Lower leg skin (tissue), 4 donors: ENCODE results near the gene RPS19. TPM values are rescaled to one million over a fixed set of nuclear protein-coding genes. Genes with fewer than 3 reads are reported as not detected.

Experiments used
- DNase-seq, 2 donors: peaks; one replicate each; pipeline ENCODE4 v3.0.0-alpha.2; 2019; ENCODE audit warnings: low spot score in 2 of 2
- H3K4me3 ChIP-seq: fragments of 200-600 bp; sonication (generic); 2 replicates; pipeline ENCODE4 v1.5.1; 2017; ENCODE audit warnings: mild to moderate bottlenecking, low read depth; ENCODE audit not compliant: poor library complexity, severe bottlenecking
- POLR2A ChIP-seq, 2 donors: fragments of 450-650 bp; IDR thresholded peaks; one replicate each; pipeline ENCODE4 v1.6.1; 2016 to 2017; ENCODE audit warnings: antibody characterized with exemption in 2 of 2, mild to moderate bottlenecking in 1 of 2, moderate library complexity in 1 of 2
- WGBS, 2 donors: methylation state at CpG; one replicate each; pipeline ENCODE4 v1.1.5; 2018; 5-methylcytosine and 5-hydroxymethylcytosine counted together
- intact Hi-C: fragments of 100-400 bp; cut with DNase I; formaldehyde crosslinking; loops from one replicate; pipeline ENCODE4 v1.15.0; 2023; ENCODE audit warnings: low total_unique reads
- total RNA-seq, 4 donors: library from RNA; depleted of rRNA; stranded (reverse); fragments of >200 nt; gene quantifications; one replicate each; pipeline ENCODE4 v1.1.0, GENCODE V29; 2016
- TF ChIP-seq, protein P1 (sequence below), 3 donors: fragments of 450-650 bp; IDR thresholded peaks; one replicate each; pipeline ENCODE4 v1.5.1; 2016; ENCODE audit warnings: antibody characterized with exemption in 3 of 3, mild to moderate bottlenecking in 3 of 3, moderate library complexity in 2 of 3

RPS19 gene
- total RNA-seq, 4 donors from 2014 or later, result 1,327 to 3,048 (median 2,121) TPM

DNA sequence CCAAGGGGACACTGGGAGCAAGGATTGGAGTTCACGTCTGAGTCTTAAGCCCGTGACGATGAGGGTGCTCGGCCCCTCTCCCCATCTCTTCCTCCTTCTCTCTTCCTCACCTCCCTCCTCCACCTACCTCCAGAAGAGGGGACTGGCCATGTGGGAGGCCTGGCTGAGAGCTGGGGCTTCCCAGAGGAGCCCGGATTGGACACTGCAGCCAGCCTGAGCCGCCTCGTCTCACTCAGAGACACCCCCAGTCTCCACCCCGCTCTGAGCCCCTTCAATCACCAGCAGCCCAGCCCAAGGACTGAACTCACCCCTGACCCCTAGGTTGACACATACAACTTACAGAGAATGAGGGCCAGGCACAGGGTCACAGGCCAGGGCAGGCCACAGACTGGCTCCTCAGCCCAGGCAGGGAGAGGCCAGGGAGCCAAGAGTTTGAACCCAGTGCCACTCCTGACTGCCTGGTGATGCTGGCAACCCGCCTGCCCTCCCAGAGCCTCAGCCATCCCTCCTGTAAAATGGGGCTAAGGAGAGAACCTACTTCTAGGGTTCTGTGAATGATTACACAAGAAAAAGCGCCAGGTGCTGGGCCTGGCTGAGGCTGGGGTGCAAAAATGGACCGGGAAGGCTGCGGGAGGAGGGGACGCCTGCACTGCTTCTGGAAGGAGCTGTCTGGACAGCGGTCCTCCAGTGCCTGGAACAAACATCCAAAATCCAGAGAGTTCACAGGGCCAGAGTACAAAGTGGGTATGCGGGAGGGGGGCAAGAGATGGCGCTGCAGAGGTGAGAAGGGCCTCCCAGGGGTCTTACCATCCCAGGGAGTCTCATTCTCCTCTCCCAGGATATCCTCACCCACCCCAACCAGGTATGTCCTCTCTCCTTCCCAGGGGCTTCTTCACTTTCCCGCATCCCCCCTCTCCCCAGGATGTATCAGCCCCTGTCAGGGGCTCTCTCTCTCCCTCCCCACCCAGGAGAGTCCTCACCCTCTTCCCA lies 18.2 kb downstream of the RPS19 start:
- 75 to 77% methylated on average over 17 of the region's 17 CpGs for WGBS, 2 donors
- no peak for TF ChIP-seq POLR2A (IDR thresholded peaks at IDR 0.05)
- TF ChIP-seq, protein P1, sequence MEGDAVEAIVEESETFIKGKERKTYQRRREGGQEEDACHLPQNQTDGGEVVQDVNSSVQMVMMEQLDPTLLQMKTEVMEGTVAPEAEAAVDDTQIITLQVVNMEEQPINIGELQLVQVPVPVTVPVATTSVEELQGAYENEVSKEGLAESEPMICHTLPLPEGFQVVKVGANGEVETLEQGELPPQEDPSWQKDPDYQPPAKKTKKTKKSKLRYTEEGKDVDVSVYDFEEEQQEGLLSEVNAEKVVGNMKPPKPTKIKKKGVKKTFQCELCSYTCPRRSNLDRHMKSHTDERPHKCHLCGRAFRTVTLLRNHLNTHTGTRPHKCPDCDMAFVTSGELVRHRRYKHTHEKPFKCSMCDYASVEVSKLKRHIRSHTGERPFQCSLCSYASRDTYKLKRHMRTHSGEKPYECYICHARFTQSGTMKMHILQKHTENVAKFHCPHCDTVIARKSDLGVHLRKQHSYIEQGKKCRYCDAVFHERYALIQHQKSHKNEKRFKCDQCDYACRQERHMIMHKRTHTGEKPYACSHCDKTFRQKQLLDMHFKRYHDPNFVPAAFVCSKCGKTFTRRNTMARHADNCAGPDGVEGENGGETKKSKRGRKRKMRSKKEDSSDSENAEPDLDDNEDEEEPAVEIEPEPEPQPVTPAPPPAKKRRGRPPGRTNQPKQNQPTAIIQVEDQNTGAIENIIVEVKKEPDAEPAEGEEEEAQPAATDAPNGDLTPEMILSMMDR (IDR thresholded peaks at IDR 0.05), result no peak
- no peak overlapping the region for H3K4me3 ChIP-seq
- intact Hi-C loops, result no loop called here
- DNase-seq, result no peak

DNA sequence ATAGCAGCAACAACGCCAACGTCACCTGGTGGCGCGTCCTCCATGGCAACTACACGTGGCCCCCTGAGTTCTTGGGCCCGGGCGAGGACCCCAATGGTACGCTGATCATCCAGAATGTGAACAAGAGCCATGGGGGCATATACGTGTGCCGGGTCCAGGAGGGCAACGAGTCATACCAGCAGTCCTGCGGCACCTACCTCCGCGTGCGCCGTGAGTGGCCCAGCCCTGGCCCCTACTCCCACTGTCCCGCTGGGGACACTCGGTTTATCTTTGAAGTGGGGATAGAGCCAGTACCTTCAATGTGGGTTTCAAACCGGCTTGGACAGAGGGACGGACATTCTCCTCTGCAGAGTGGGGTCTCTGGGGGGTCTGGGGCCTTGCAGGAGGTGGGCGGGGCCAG lies 19.0 kb downstream of the RPS19 start:
- no peak overlapping the region for H3K4me3 ChIP-seq
- TF ChIP-seq, protein P1 (IDR thresholded peaks at IDR 0.05), result no peak
- no peak for TF ChIP-seq POLR2A (IDR thresholded peaks at IDR 0.05)
- no peak for DNase-seq
- WGBS, 2 donors, result 87 to 89% methylated on average over 21 of the region's 21 CpGs
- intact Hi-C loops, result no loop called here

DNA sequence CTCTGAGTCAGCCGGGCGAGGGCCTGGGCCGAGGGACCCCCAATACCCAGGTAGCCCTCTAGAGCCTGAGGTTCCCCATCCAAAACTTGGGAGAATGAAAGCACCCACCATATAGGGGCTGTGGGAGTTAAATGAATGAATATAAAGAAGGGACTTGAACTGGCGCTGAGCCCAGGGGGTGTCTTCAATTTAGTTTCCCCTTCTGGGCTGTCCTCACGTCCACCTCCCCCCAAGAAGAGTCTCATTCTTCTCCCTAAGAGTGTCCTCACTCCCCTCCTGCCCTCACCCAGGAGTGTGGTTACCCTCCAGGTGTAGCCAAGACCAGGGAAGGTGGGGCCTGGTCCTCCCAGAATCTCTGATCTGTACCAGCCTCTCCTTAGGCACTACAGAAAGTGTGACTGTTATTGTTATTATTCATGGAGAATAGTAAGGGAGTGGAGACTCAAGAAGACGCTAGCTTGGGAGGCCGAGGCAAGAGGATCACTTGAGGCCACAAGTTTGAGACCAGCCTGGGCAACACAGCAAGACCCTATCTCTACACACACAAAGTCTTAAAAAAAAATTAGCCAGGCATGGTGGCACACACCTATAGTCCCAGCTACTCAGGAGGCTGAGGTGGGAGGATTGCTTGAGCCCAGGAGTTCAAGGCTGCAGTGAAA lies 19.7 kb downstream of the RPS19 start:
- TF ChIP-seq, protein P1 (IDR thresholded peaks at IDR 0.05), result no peak
- TF ChIP-seq POLR2A (IDR thresholded peaks at IDR 0.05), result no peak
- no peak for DNase-seq
- H3K4me3 ChIP-seq, result no peak overlapping the region
- intact Hi-C loops, result no loop called here
- 78 to 81% methylated on average over 7 of the region's 7 CpGs for WGBS, 2 donors

DNA sequence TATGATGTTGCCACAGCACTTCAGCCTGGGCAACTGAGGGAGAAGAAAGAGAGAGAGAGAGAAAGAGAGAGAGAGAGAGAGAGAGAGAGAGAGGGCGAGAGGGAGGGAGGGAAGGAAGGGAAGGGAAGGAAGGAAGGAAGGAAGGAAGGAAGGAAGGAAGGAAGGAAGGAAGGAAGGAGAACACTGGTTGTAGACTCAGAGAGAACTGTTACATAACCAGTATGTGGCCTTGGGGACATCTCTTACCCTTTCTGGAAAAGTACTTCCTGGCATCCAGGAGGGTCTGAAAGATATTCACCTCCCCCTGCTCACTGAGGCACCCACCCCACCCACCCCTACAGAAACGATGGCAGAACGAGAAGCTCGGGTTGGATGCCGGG lies 20.3 kb downstream of the RPS19 start:
- no peak for DNase-seq
- H3K4me3 ChIP-seq, result no peak overlapping the region
- TF ChIP-seq, protein P1 (IDR thresholded peaks at IDR 0.05), result no peak
- TF ChIP-seq POLR2A (IDR thresholded peaks at IDR 0.05), result no peak
- intact Hi-C loops, result no loop called here
- whole genome bisulfite sequencing, 2 donors, result 62 to 66% methylated on average over 5 of the region's 5 CpGs

DNA sequence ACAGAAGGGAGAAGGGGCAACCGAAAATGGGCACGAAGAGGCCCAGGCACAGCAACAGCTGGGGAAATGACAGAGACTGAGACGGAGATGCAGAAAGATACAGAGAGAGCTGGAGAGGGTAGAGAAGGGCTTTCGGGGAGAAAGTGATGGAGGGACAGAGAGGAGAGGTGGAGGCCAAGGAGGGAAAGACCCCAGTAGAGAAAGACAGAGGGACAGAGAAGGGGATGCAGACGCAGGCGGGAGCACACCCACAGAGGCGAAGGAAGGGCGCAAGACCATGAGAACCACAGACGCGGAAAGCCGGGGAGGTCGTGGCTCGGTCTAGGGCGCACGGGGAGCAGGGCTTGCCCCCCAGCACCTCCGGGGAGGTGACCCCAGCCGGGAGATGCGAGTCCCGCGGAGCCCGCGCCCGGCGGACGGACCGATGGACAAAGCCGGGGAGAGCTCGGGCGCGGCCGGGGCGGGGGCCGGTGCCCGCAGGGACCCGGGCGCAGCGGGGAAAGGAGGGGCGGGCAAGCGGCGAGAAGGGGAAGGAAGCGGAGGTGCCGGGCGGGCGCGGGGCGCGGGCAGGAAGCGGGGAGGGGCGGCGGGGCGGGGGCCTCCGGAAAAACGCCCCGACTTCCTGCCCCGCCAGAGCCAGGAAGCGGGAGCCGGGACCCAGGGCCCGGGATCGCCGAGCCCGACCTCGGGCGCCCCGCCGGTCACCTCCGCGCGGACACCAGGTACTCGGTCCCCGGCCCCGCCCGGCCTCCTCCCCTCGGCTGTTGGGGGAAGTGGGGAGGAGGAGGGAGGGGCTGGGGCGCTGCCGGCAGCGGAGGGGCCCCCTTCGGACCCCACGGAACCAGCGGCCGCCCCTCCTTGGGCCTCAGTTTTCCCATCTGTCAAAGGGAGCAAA lies 22.8 kb downstream of the RPS19 start, which contains the start of gene ARHGEF1:
Gene ARHGEF1 (plus strand): TSS at position 617 of the 895 bp plus-strand sequence. CDS start 4,899 bp downstream, outside the sequence.
- DNase-seq, result peak in 1 of 2 donors; percentile 93
- H3K4me3 ChIP-seq, result peak within 1 kb of the TSS; percentile 74
- TF ChIP-seq POLR2A (IDR thresholded peaks at IDR 0.05), result peak in 1 of 2 donors; percentile 14
- TF ChIP-seq, protein P1 (IDR thresholded peaks at IDR 0.05), result no peak
- 1% methylated on average over 39 to 41 of the region's 80 CpGs for WGBS, 2 donors
- intact Hi-C loops, result no loop called here
